Skeletal muscle tissue (tissue), 4 donors: ENCODE data around the gene PITPNM3. TPM values are rescaled to one million over a fixed set of nuclear protein-coding genes. Genes with fewer than 3 reads are reported as not detected.
A peak's percentile ranks its signal among the peaks of the same experiment; 100 is the strongest.

ENCODE experiments used
- H3K27ac ChIP-seq: one replicate; pipeline ENCODE4 v1.7.0; 2013; ENCODE audit warnings: mild to moderate bottlenecking, low read depth, low read length, inconsistent platforms
- H3K27me3 ChIP-seq, 3 donors: one replicate each; pipeline ENCODE4 v1.7.0; 2013; ENCODE audit warnings: low read length in 3 of 3; ENCODE audit not compliant: control insufficient read depth in 3 of 3, insufficient read depth in 3 of 3
- H3K36me3 ChIP-seq, 3 donors: one replicate each; pipeline ENCODE4 v1.7.0; 2013; ENCODE audit warnings: low read length in 3 of 3; ENCODE audit not compliant: control insufficient read depth in 3 of 3, insufficient read depth in 3 of 3
- H3K4me1 ChIP-seq, 3 donors: one replicate each; pipeline ENCODE4 v1.7.0; 2013; ENCODE audit warnings: low read length in 3 of 3, mild to moderate bottlenecking in 3 of 3; ENCODE audit not compliant: control insufficient read depth in 3 of 3, insufficient read depth in 3 of 3
- H3K4me3 ChIP-seq, 3 donors: one replicate each; pipeline ENCODE4 v1.7.0; 2013; ENCODE audit warnings: low read length in 3 of 3
- H3K9ac ChIP-seq, 3 donors: one replicate each; pipeline ENCODE4 v1.7.0; 2013; ENCODE audit warnings: low read length in 3 of 3, mild to moderate bottlenecking in 3 of 3, moderate library complexity in 2 of 3, low read depth in 1 of 3
- H3K9me3 ChIP-seq, 3 donors: one replicate each; pipeline ENCODE4 v1.7.0; 2013; ENCODE audit warnings: low read length in 3 of 3; ENCODE audit not compliant: control insufficient read depth in 3 of 3
- total RNA-seq: library from RNA; depleted of rRNA; stranded (reverse); fragments of >200 nt; gene quantifications from one replicate; pipeline ENCODE4 v1.2.3, GENCODE V29; 2014
- donor health status: Osteomylitis.

PITPNM3 gene
- total RNA-seq, 1 donor from 2014 or later: 1.0 TPM

DNA sequence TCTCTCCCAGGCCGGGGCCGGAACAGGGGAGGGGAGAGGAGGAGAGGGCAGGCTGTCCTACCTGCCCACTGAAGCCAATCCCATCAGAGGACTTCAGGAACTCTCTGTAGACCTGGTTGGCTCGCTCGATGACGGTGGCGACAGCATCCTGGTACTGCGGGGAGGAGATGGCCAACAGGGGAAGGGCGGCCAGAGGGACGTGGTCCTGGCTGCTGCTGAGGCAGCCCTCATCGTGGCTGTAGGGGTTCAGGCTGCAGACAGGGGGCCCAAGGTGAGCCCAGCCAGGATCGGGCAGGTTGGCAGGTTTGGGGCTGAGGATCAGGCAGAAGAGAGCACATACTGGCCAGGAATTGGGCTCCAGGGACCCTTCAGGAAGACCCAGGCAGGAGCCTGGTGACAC lies 77.9 kb downstream of the PITPNM3 start:
- H3K9ac ChIP-seq: no peak overlapping the region
- no peaks in the 10 kb centered on the region for H3K9me3 ChIP-seq
- H3K4me1 ChIP-seq: no peaks in the 10 kb centered on the region
- peaks cover 0 to 7% (median 5%) of the 10 kb centered on the region in 3 donors for H3K27me3 ChIP-seq
- no peaks in the 10 kb centered on the region for H3K36me3 ChIP-seq
- H3K27ac ChIP-seq: no peak overlapping the region
- no peak overlapping the region for H3K4me3 ChIP-seq

DNA sequence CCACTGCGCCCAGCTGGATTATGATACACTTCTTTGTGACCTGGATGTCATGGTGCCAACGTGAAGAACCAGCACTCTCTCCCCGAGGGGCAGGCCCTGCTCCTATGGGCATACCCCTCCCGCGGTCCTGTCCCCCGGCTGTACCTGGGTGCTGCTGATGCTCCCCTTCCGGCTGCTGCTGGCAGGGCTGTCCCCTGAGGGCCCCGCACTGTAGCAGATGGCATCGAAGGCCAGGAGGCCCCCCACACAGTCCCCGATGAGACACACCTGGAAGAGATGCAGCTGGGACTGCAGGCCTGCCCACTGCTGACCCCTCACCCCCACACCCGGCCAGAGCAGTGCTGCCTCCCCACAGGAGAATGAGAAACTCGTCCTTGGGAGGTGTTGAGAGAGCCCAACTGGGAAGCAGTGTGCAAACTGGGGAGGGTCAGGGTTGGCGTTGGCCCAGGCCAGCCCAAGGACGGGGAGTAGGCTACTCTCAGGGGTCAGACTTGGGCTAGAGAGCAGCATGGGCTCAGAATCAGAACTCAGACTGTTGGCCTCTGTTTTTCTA lies 78.4 kb downstream of the PITPNM3 start:
- Histone ChIP-seq H3K27ac (no peak overlapping the region), H3K4me3 (no peak overlapping the region), H3K27me3 (peaks cover 0 to 5% (median 4%) of the 10 kb centered on the region in 3 donors), H3K4me1 (peaks cover 0 to 4% (median 2%) of the 10 kb centered on the region in 3 donors), H3K9me3 (no peaks in the 10 kb centered on the region), H3K9ac (no peak overlapping the region), H3K36me3 (no peaks in the 10 kb centered on the region)

DNA sequence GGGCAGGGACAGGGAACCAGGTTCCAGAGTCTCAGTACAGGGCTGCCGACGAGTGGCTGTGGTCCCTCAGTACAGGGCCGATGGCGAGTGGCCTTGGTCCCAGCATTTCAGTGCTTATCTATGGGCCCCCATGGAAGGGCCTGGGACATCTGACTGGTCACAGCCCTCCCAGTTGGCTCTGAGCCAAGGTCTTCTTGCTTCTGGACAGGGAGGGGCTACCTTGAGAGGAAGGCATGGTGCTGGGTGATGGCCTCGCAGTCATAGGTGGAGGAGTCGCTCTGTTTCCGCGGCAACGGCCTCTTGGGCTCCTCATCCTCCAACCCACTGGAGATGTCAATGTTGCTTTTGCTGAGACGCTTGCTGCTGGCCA lies 79.6 kb downstream of the PITPNM3 start:
- no peak overlapping the region for H3K4me3 ChIP-seq
- H3K27ac ChIP-seq: no peak overlapping the region
- peaks cover 0 to 5% (median 4%) of the 10 kb centered on the region in 3 donors for H3K27me3 ChIP-seq

DNA sequence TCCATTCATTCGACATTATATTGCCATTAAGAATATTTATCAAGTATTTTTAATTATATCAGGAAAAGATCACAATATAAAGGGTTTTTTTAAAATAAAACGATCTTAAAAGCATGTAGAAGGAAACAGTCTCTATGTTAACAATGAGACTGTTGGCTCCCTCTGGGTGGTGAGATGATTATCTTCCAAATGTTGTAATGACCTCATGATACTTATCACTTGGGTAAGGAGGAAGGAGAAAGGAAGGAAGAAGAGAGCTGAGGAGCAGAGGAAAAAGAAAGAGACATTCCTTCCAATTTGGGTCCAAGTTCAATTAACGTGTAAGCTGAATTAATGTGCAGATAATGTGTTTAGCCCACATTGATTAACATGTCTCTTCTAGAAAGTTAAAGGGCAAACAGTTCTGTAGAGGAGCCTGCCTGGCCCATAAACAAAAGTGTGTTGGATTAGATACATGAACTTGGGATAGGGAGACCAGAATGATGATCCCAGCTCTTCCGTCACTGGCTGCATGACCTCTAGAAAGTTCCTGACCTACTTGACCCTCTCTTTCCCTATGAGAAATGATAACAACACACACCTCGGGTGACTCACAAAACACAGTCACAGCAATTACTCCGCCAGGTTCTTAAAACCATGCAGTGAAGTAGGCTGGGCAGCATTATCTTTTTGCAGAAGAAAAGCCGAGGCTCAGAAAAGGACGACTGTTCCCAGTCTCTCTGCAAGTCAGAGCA lies 80.1 kb downstream of the PITPNM3 start:
- H3K9ac ChIP-seq: no peak overlapping the region
- no peak overlapping the region for H3K4me3 ChIP-seq
- H3K9me3 ChIP-seq: no peaks in the 10 kb centered on the region
- no peak overlapping the region for H3K27ac ChIP-seq
- peaks cover 0 to 5% (median 4%) of the 10 kb centered on the region in 3 donors for H3K27me3 ChIP-seq
- H3K36me3 ChIP-seq: no peaks in the 10 kb centered on the region
- peaks cover 13 to 19% (median 14%) of the 10 kb centered on the region in 3 donors for H3K4me1 ChIP-seq

More for the DNA sequence above, 79.6 kb downstream of the PITPNM3 start:
- H3K9ac ChIP-seq: no peak overlapping the region
- no peaks in the 10 kb centered on the region for H3K9me3 ChIP-seq
- H3K36me3 ChIP-seq: no peaks in the 10 kb centered on the region
- H3K4me1 ChIP-seq: peaks cover 9 to 14% (median 9%) of the 10 kb centered on the region in 3 donors

DNA sequence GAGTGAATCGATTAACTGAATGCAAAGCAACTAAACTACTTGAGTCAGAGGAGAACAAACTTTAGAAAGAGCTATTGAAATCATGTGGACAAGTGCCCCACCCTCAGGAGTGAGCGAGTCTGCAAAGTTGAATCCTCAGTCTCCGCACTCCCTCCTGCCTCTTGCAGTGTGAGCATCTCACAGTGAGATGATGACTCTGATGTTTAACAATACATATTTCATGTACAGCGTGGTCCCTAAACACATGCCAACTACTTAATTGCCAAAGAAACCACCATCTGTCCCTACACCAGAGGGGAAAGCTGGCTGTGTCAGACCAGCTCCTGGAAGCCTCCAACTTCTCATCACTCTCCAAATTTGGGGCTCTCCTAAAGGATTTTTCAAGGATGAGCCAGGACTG lies 80.9 kb downstream of the PITPNM3 start:
- H3K27ac ChIP-seq: no peak overlapping the region
- no peaks in the 10 kb centered on the region for H3K27me3 ChIP-seq
- no peak overlapping the region for H3K4me3 ChIP-seq
- no peak overlapping the region for H3K9ac ChIP-seq
- H3K36me3 ChIP-seq: no peaks in the 10 kb centered on the region
- H3K4me1 ChIP-seq: peaks cover 13 to 23% (median 14%) of the 10 kb centered on the region in 3 donors
- H3K9me3 ChIP-seq: no peaks in the 10 kb centered on the region

DNA sequence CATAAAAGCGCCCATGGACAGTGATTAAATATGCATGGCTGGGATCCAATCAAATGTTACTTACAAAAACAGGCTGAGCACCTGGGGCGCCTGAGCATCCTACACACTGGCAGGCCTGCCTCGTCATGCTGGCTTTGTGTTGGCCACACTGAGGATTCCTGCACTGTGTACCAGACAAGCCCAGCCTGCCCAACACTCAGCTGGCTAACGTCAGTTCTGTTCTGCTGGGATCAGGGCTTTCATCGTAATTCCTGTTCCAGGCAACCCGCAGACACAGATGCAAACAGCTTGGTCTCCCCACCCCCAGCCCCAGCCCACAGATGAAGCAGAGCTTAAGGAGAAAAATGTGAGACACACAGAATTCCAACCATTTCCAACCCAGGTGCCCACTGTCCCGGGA lies 81.4 kb downstream of the PITPNM3 start:
- no peak overlapping the region for H3K4me3 ChIP-seq
- H3K36me3 ChIP-seq: no peaks in the 10 kb centered on the region
- no peak overlapping the region for H3K9ac ChIP-seq
- H3K9me3 ChIP-seq: no peaks in the 10 kb centered on the region
- H3K4me1 ChIP-seq: peaks cover 13 to 23% (median 14%) of the 10 kb centered on the region in 3 donors
- no peaks in the 10 kb centered on the region for H3K27me3 ChIP-seq
- H3K27ac ChIP-seq: no peak overlapping the region

DNA sequence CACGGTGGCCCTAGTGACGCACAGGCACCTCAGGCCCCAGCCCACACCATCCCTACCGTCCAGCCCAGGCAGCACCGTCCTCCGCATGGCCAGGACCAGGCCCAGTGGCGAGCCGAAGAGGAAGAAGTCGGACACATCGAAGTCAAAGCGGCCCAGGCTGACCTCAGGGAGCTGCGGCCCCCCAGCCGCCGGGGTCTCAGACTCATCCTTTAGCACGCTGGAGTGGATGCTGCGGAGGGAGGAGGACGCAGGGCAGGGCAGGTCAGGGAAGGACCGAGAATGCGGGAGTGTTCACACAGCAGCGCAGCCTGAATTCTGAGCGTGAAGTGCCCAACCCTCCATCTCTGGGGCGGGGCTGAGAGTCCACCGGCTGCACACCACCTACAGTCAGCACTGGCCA lies 82.0 kb downstream of the PITPNM3 start:
- Histone ChIP-seq H3K27me3 (no peaks in the 10 kb centered on the region), H3K36me3 (no peaks in the 10 kb centered on the region), H3K4me3 (no peak overlapping the region), H3K27ac (no peak overlapping the region), H3K9me3 (no peaks in the 10 kb centered on the region), H3K9ac (no peak overlapping the region), H3K4me1 (peaks cover 13 to 23% (median 14%) of the 10 kb centered on the region in 3 donors)

DNA sequence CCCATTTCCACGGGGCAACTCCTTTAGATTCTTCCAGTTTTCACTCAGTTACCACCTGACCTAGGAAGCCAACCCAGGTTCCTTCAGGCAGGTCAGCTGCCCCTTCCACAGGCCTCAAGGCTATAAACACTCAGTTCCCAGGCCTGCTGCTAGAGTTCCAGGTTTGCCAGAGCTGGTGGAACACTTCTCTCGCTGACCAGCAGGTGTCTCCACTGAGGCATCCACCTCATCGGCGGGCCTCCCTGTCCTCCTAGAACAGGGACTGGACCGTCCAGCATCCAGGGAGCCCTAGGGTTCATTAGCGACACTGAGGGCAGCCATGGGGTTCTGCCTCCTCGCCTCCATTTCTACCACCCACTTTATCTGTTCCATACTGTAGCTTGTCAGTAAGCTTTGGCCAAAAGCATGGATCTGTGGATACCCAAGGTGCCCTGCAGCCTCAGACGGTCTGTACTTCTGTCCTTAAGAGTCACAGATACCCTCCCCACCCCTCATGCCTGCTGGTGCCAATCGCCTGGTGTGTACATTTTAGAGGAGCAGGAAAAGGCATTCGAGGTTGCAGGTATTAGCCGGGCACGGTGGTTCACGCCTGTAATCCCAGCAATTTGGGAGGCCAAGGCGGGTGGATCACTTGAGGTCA lies 83.1 kb downstream of the PITPNM3 start:
- peak overlapping the region in 1 of 3 donors; percentile 57 for H3K9ac ChIP-seq
- H3K9me3 ChIP-seq: no peaks in the 10 kb centered on the region
- no peak overlapping the region for H3K27ac ChIP-seq
- no peaks in the 10 kb centered on the region for H3K27me3 ChIP-seq
- no peaks in the 10 kb centered on the region for H3K36me3 ChIP-seq
- H3K4me3 ChIP-seq: no peak overlapping the region
- peaks cover 13 to 23% (median 14%) of the 10 kb centered on the region in 3 donors for H3K4me1 ChIP-seq

DNA sequence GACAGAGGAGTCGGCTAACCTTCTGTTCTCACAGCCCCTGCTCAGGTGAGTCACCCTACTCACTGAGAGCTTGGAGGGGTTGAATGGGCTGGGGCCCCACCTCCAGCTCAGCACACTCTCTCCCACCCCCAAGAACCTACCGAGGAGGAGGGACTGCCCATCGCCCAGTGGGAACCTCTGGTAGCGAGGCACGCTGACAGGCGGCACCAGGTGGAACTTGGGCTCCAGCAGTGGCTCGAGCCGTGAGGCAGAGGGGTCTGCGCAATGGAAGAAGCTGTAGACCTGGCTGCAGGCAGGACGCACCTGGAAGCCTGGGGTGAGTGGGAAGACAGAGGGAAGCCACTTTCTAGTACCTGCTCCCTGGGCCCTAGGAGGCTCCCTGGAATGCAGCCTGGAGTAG lies 83.8 kb downstream of the PITPNM3 start:
- Histone ChIP-seq H3K4me3 (no peak overlapping the region), H3K9me3 (no peaks in the 10 kb centered on the region), H3K36me3 (no peaks in the 10 kb centered on the region), H3K27ac (no peak overlapping the region), H3K4me1 (peaks cover 13 to 23% (median 14%) of the 10 kb centered on the region in 3 donors), H3K9ac (peak overlapping the region in 1 of 3 donors; percentile 57), H3K27me3 (no peaks in the 10 kb centered on the region)
